Fibroblast of villous mesenchyme (primary cell): Measurements from ENCODE around the gene ITPRIPL1. TPM values are rescaled to one million over a fixed set of nuclear protein-coding genes. Genes with fewer than 3 reads are reported as not detected.

Experiments used
- DNase-seq: peaks from one replicate; pipeline ENCODE4 v3.0.0-alpha.2; 2010; ENCODE audit warnings: low read depth
- H3K4me3 ChIP-seq: 2 replicates; pipeline ENCODE4 v1.5.1; 2011; ENCODE audit warnings: low read depth, mild to moderate bottlenecking, low read length
- CTCF ChIP-seq: IDR thresholded peaks from 2 replicates; pipeline ENCODE4 v1.5.1; 2012; ENCODE audit warnings: low read depth, mild to moderate bottlenecking, low read length; ENCODE audit not compliant: insufficient read depth
- total RNA-seq: library from RNA; depleted of rRNA; stranded (reverse); fragments of >200 nt; gene quantifications from 2 replicates; pipeline ENCODE4 v1.2.3, GENCODE V29; 2012

The ITPRIPL1 gene
- total RNA-seq, 1 donor = 5.2 TPM

- peak; percentile 41 for DNase-seq
- TF ChIP-seq CTCF = no peak
Observed at GRCh38 chr2:96315400-96316071, 9.6 kb upstream of the ITPRIPL1 start.

GRCh38 chr2:96316999-96317398, 8.1 kb upstream of the ITPRIPL1 start:
- no peak for TF ChIP-seq CTCF
- no peak for DNase-seq
- H3K4me3 ChIP-seq = no peak overlapping the region

More at GRCh38 chr2:96315400-96316071, 9.6 kb upstream of the ITPRIPL1 start:
- no peak overlapping the region for H3K4me3 ChIP-seq

- TF ChIP-seq CTCF = no peak
- no peak overlapping the region for H3K4me3 ChIP-seq
- DNase-seq = no peak
Observed at GRCh38 chr2:96317584-96317997, 7.5 kb upstream of the ITPRIPL1 start.

GRCh38 chr2:96318723-96319122, 6.4 kb upstream of the ITPRIPL1 start:
- no peak for TF ChIP-seq CTCF
- H3K4me3 ChIP-seq = no peak overlapping the region
- no peak for DNase-seq

GRCh38 chr2:96319396-96319795, 5.7 kb upstream of the ITPRIPL1 start:
- no peak for DNase-seq
- H3K4me3 ChIP-seq = no peak overlapping the region
- no peak for TF ChIP-seq CTCF

- DNase-seq = no peak
- TF ChIP-seq CTCF = no peak
- no peak overlapping the region for H3K4me3 ChIP-seq
Observed at GRCh38 chr2:96320326-96320725, 4.8 kb upstream of the ITPRIPL1 start.
